ENCODE results near the gene BUB1B.

BUB1B gene

DNA sequence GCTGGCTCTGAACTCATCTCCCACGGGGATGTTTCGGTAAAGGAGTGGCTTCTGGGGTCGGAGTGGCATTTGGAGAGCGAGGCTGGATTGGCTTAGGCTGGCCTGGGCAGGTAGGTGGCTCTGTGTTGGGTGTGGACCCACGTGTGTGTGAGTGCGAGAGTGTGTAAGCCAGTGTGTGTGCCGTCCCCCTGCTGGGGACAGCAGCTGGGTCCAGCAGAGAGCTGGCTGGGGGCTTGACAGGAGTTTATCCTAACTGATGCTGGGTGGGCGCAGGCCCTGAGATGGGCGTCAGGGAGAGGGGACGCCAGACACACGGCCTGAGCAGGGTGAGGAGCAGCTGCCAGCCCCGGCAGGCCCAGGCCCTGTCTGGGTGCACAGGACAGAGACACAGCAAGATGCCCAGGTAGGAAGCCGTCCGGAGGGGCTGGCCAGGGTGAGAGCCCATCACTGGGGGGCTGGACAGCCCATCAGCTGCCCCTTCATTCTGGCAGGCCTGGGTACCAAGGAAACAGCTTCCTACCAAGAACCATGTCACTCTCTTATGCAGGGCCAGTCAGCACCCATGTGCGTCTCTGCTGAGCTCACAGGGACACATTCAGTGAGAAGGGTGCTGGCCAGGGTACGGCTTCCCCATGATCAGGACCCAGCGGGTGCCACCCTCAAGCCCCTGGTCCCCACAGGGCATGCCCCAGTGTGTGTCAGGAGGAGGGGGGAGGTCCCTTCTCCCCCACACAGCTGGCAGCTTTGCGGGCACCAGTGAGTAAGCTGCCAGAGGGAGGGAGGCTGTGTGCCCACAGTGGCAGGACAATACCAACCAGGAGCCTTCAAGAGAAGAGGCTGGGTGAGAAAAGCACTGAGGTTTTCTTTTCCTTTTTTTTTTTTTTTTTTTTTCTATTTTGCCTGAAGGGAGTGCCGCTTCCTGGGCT lies 79.1 kb downstream of the BUB1B start:
- no peak for DNase-seq (ENCODE audit: low read depth)

DNA sequence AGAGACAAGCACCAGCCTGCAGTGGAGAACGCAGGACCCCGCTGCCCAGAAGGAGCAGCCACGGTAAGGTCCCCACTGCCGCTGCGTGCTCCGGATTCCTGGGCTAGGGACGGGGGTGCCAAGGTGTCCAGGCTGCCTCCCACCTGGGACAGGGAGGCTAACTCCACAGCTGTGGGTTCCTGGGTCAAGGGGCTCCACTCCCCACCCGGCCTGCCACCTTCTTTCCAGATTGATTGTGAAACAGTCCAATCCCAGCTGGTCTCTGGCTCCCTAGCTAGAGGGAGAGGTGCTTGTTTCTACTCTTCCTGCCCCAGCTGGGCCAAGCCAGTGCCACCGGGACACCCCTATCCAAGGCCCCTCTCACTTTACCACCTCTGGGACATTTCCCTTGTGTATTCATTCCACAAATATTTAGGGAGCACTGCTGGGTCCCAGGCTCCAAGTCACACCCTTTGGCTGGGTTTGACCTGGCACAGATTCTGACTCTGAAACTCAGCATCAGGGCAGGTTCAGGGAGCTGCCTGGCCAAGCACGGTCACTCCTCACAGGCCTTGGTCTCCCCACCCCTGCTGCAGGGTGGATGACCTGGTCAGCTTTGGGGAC lies 79.9 kb downstream of the BUB1B start:
- DNase-seq (ENCODE audit: low read depth) = no peak

DNA sequence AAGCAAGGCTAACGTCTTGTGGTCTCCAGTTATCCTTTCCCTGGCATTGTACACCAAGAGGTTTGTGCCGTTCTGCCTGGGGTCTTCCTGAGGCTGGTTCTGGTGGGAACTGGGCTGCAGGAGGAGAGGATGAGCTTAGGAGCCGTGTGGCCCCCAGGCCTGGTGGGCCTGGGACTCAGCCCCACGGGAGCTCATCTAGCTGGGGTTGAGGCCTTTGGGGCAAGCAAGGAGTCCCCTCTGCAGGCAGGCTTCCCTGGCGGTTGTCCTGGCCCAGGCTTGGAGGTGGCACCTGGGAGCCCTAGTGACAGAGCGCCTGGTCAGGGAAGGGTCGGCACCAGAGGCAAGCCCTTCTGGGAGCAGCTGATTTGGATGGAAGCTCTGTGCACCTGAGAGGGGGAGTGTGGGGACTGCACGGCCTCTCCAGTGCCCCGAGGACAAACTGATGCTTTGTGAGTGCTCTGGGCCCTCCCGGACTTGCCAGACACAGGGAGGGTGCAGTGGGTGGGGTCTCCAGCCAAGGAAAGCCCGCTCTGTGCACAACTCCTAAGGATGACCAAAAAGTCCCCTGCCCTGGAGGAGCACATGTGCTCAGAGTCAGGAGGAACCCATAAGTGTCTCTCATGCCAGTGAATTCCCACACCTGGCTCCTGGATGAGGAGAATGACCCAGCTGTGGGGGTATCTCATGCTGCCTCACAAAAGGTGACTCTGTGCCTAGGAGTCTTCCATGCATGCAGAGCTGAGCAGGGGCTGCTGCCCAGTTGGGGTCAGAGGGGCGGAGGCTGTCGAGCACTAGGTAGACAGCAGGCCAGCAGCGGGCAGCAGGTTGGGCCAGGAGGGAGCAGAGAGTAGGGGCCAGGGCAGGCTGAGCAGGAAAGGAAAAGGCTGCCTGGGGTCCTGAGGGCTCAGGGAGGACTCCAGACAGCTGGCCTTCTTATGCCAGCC lies 80.7 kb downstream of the BUB1B start:
- DNase-seq (ENCODE audit: low read depth) = no peak

DNA sequence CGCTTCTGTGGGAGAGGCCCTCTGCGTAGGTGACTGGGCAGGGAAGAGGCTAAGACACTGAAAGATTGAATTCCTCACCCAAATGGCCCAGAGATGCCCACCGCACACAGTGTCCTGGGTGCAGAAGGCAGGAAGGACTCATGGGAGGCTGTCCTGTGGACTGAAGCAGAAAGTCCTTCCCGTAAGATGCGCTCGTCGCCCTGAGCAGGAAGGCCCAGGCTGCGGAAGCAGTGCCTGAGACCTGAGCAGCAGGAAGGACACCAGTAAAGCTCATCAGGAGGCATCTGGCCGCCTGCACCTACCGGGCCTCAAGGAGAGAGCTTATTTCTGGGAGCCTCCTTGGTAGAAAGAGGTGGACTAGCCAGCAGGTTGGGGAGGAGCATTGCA lies 81.3 kb downstream of the BUB1B start:
- DNase-seq (ENCODE audit: low read depth) = no peak

DNA sequence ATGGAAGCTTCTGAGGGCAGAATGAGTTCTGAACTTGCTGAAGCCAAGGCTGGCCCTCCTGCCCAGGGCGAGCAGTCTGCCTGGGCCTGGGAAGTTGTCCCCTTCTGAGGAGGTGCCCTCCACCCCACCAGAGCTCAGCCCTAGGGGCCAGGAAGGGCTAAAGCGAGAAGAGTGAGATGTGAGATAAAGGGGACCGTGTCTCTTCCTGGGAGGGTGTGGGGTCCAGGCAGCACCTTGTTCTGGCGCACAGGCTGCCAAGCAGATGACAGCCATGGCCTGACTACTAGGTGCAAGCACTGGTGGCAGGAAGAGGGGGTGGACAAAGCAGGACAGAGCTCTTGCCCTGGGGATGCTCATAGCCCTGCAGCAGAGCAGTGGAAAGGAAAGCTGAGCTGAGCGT lies 81.7 kb downstream of the BUB1B start:
- DNase-seq (ENCODE audit: low read depth) = no peak

DNA sequence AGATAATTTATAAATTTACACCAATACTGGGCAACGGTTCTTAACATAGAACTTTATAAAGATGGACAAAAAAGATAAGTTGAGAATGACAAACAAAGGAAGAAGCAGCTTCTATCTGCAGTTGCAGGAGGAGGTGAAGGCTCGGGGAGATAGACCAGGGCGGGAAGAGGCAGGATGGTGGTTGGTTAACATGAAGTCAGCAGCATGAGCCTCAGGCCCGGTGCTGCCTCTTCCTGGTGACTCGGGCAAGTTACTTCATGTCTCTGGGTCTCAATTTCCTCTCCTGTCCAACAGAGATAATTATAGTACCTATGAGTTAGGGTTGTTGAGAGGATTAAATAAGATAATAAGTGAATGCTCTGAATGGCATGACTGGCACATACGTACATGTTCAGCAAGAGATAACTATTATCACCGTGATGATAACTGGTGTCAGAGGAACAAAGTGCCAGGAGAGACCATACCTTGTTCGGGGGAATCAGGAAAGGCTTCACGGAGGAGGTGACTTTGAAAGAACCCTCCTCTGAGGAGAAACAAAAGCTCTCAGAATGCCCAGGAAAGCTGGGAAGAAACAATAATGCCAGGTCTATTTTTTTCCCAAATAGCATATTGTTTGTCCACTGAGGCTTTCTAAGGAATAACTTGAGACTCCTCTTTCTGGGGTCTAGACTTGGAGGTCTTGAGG lies 82.4 kb downstream of the BUB1B start:
- DNase-seq (ENCODE audit: low read depth) = no peak

DNA sequence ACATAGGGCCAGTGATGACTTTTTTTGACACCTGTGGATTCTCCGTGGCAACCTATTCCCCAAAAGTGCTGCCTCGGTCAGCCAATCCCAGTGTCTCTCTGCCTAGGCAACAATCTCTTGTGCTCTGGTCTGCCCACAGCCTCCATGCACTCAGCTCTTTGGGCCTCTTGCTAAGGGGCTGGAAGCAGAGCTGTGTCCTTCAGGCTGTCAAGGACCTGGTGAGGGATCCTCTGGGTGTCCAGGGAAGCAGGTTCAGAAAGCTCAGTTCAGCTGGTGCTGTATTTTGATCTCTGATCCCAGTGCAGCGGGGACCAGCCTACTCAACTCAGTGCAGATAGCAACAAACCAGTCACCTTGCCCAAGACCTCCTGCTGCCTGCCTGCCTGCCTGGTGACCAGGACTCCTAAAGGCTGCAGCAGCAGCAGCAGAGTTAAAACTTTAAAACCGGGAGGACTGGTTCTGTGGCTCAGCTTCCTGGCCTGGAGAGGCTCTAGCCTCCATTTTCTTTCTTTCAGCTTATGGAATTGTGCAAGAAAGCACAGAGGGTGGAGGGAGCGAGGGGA lies 84.2 kb downstream of the BUB1B start:
- no peak for DNase-seq (ENCODE audit: low read depth)

DNA sequence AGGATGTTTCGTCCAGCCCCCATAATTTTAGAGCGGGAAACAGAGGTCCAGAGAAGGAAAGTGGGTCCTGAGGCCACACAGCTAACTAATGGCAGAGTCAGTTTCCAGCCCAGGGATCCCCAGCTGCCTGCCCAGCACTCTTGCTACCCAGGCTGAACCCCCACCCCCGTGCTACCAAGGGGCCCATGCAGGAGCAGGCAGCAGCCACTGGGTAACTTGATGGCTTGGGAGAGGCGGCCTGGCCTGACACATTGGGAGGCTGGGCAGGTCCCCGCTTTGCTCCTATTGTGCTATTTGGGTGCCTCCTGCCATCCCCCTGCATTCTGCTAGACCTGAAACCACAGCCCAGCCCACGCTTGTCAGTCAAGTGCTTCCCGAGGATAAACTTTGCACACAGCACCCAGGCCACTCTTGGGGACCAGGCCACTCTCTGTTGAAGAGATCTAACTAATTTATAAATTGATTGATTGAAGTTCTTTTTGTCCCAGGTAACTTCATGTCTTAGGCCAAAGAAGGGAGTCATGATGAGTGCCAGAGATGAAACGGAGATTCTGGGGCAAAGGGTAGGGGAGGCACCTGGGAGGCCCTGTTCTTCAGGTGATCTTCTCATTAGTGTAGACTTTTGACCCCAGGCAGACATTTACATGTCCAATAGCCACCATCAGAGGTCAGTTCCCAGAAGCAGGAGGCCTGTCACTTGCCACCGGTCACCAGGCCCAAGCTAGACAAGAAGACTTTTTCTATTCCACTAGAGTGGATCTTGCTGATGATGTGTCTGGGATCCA lies 85.0 kb downstream of the BUB1B start:
- DNase-seq (ENCODE audit: low read depth) = no peak

DNA sequence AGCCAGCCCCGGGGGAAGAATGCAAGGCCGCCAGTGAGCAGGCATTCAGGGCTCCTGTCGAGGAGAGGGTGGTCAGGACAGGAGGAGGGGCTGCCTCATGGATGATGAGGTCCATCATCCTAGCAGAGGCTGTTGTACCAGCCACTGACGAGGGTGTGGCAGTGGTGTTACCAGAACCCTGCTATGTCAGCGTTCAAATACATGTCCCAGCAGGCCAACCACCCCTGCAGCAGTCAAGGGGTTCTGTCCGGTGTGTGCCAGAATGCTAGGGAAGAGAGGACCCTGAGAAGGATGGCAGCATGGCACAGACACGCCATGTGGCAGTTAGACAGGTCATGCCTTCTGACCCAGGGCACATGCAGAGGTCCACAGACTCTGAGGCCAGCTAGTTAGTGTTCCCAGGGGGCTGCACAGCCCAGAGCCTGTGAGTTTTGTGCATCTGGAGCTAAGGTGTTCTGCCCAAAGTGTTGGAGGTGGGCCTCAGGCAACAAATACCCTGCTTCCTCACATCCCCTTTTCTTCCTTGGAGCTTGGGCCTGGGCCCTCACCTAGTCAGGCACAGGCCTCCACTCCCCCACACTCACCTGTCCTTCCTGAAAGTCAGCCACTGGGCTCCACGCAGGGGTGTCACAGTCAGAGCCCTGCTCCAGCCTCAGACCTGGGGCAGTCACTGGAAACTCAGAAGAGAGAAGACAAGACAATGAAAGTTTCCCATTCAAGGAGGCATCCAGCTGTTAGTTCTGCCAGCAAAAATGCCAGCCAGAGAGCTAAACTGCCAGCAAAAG lies 85.8 kb downstream of the BUB1B start:
- no peak for DNase-seq (ENCODE audit: low read depth)

DNA sequence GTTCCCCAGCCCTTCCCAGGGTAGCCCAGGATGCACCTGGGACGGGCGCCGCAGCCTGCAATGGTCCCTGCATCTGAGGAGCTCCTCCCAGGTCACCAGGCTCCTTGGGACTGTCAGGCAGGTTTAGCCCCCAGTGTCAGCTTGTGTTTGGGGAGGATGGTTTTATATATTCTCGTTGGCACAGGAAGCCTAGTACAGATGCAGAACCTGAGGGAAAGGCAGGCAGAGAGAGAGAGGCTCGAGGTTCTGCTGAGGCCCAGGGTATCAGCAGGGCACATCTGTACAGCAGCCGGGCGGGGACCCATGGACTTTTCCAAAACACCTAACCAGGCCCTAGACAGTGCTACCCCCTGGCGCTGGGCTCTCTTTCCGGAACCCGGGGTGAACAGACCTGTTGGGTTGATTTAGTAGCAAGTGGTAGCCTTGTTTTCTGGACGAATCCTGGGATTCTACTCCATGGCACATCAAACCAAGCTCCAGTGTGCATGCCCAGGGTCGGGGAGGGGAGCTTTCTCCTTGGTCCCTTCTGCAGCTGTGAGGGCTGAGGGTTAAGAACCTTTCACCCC lies 86.6 kb downstream of the BUB1B start:
- no peak for DNase-seq (ENCODE audit: low read depth)

DNA sequence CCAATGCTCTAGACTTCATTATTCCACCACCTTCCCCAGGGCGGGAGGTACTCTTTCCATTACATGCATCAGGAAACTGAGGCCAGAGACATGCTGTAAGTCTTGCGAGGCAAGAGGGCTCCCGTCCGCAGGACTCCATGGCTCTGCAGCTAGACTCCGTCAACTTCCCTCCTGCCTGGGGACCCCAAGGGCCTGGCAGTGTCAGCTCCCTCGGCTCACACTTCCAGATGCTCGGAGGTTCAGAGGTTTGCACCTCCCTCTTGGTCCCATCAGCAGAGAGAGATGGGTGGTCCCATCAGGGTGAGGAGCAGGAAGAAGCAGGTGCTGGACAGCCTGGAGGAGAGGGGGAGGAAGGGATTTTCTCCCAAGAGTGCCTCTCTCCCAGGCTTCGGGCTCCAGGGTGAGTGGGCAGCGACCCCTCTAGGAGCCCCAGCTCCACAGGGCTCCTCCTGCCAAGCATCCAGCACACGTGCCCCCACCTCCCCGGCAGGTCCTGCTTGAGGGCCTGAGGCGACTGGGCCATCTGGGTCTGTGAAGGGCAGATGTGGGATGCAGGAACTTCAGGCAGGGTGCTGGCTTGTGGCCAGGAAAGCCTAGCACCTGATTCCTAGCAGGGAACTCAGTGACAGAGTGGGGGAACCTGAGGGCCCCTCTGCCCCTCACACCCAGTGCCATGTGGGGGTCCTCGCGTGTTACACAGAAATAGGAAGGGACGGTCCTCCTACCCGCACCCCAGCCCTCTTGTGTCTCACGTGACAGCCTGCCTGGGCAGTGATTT lies 87.3 kb downstream of the BUB1B start:
- no peak for DNase-seq (ENCODE audit: low read depth)

DNA sequence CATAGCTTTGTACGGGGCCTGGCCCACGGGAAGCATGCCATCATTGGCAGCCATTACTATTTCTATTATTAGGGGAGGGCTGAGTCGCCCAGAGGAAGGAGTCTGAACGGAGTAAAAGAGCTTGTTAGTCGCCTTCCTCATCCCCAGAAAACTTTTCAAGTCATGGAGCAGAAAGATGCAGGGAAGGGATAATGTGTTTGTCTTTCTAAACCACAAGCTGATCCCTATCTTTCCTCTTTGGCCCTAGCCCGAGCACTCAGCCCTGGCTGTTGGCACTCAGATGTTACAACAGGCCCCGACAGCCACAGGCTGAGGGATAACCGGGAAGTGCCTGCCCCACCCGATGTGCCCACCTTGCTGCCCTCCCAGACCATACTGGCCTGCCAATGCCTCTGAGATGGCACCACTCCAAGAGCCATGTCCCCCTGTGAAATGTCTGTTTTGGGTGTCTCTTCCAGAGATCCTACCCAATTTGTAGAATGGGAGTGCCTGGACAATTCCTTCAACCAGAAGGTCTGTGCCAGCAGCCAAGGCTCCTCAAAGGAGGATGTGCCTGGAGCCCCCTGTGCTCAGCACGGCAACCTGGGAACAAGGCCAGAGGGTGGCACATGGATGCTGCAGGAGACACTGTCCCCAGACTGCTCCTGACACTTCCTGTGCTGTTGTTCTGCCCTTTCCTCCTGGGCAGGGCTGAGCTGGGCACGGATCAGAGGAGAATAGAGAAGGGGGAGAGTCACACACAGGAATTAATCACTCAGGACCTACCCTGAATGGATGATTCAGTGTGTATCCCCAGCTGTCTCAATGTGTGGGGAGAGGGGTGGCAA lies 88.8 kb downstream of the BUB1B start:
- DNase-seq (ENCODE audit: low read depth) = no peak

DNA sequence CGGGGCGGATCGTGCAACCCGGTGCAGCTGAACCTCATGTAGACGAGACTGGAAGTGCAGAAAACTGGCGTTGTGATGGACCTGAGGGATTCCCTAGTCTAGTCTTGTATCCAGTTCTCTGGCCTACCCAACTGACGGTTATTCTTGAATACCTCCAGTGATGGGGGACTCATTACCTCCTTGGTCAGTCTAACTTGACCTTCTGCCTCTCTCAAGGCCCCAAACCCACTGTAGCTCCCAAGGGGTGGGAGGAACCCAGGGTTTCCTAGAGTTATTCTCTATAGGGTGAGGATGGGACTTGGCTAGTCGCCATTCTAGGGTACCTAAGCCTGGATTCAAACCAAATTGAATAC lies 89.4 kb downstream of the BUB1B start:
- DNase-seq (ENCODE audit: low read depth) = no peak

DNA sequence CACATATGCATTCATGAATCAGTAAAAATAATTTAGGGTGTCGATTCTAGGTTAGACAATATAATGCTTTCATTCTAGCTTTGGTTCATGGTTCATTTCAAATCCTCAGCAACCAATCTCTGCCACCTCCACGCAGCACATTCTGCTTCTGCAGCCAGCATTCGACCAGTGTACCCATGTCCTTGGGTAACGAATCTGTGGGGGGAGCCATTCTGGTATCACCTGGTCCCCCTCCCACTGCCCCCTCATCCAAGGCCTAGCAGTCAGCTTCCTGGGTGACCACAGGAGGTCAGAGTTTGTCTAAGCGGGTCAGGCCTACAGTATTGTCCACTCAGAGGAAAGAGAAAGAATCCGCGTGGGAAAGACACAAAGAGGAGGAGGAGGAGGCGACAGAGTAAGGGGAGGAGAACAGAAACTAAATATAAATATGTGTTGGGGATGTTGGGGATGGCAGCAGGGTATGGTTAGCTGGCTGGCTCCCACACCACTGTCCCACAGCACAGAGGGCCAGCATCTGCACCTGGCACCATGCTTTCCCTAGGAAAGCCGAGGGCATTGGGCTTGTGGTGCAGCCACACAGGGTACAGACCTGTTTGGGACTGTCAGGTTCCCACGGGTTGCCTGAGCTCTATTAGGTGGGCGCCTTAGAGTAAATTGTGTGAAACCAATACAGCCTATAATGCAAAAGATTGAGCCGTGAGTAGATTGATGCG lies 90.1 kb downstream of the BUB1B start:
- DNase-seq (ENCODE audit: low read depth) = no peak

DNA sequence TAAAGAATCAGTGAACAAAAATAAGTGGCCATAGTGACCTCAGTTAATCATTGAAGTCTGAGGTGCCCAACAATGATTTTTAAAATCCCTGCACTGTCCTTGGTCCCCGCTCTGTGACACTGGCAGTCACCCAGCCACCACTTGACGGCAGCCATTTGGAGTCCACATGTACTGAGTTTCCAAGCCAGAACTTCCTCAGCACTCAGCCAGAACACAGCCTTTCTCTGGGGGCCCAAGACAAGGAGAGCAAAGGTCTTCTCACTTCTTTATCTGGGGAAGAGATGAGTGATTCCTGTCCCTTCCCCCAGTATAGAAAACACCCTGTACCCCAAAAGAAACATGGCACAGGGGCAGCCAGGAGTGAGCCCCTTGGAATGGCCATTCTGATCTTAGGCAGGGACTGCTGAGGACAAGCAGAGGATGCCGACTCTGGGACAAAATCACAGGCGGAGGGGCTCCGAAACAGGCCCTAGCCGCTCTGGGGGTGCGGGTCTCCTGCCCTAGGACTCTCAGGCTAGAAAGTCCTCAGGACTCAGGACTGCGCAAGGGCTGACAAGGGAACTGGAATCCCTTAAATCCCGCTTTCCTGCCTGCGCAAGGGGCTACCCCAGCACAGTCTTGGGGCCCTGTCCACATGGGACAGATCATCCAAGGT lies 90.7 kb downstream of the BUB1B start:
- DNase-seq (ENCODE audit: low read depth) = no peak

DNA sequence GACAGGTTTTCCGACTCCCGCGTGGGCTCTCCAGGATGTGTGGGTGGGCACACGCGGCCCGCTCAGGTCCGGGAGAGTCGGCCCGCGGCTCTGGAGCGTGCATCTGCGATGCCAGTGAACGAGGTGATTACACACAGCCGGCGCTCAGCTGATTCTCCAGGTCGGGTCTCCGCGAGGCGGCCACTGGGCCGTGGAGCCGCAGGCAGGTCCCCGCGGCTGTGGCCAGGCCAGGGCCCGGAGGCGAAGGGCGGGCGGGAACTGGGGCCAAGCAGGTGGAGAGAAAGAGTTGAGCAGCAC lies 91.2 kb downstream of the BUB1B start:
- DNase-seq (ENCODE audit: low read depth) = no peak
